A673 (cell line): Measurements from ENCODE around the gene CCS.

Experiments used
- CTCF ChIP-seq: fragments of 300-800, 200-600 bp; sonication (generic); conservative IDR thresholded peaks from 2 replicates; pipeline ENCODE4 v1.5.1; 2017; ENCODE audit warnings: low read depth, mild to moderate bottlenecking, antibody characterized with exemption, low read length, moderate library complexity, mixed read lengths
- EZH2 ChIP-seq: fragments of 200-600 bp; sonication (generic); IDR thresholded peaks from 2 replicates; pipeline ENCODE4 v1.6.1; 2017; ENCODE audit warnings: borderline replicate concordance, low read depth, mild to moderate bottlenecking, mixed read lengths, antibody characterized with exemption, low read length; ENCODE audit not compliant: poor library complexity, severe bottlenecking

DNA sequence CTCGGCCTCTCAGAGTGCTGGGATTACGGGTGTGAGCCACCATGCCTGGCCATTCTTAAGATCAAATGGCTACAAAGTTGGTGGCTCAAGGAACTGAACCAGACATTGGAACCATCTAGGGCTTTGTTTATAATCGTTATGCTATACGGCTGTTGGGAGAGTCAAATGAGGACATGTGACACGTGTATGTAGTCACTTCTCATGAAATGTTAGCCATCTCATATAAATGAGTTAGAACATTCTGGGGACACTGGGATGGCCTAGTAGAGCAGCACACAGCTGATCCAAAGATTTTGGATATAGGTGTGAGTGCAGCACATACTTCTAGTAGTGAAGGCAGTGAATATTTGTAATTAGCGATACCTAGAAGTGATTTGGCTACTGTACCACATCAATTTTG lies 38.9 kb downstream of the CCS start:
- TF ChIP-seq CTCF (no peak), EZH2 (no peak)
